ENCODE measurements around the gene EVX1.

Gene EVX1

DNA sequence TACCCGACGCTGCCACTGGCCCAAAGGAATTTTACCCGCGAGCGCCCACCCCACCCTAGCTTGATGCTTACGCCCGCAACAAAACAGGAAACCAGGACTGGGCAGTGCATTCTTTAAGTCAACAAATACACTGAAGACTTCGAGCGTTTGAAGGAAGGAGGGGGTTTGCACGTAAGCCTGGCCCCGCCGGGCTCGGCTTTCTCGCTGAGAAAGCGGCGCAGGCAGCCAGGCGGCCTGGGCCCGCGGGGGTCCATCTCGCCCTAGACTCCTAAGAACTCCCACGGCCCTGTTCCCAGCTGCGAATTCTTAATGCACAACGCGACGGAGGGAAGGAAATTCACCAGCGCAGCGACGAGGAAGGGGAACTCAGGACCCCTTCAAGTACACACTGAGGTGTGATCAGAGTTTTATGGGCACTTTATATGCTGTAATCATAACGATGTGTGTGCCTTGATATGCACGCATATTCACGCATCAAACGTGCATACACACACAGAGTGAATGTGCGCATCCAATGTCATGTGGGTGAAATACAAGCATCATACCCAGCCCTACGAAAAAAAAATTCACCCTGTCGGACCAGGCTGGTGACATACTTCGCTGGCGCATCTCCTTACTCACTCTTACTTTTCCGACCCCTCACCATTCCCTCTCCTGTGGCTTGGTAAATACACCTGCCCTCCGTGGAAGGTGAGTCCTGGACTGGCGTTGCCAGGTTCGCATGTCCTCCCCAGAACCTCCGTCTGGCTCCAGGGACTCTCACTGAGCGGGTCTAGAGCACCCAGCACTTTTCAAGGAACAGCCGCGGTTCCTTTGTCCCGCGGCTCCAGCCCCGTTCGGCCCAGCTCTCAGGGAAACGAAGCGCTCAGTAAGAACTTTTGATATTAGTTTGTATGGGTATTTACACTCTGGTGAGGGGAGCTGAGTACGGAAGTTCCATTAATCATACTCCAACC is 37.0 kb upstream of the EVX1 start:
- DNase-seq: no peak

GRCh38 chr7:27207348-27207985 is 35.1 kb upstream of the EVX1 start:
- DNase-seq: no peak

- DNase-seq: no peak
Measured at GRCh38 chr7:27208998-27209397, 33.6 kb upstream of the EVX1 start.

GRCh38 chr7:27209933-27210440 is 32.6 kb upstream of the EVX1 start:
- no peak for DNase-seq

- peak; percentile 53 for DNase-seq
Measured at GRCh38 chr7:27210441-27211083, 32.0 kb upstream of the EVX1 start.

DNA sequence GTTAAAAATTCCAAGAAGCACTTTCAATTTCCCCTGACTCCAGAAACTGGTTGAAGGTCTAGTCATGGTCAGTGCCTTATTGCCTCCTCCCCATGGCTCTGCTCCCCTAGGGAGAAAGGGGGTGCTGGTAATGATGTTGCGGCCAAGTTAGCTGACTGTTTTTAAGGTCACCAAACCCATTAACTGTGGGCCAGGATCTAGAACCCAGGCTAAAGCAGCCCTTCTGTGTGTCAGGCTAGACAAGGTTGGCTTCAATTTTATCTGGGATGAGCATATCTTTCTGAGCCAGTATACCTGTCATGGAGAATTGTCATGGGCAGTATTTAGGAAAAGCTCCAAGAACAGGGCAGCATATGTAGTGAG is 31.5 kb upstream of the EVX1 start:
- DNase-seq: no peak

GRCh38 chr7:27211764-27212204 is 30.8 kb upstream of the EVX1 start:
- DNase-seq: no peak

GRCh38 chr7:27212497-27213432 is 29.8 kb upstream of the EVX1 start:
- no peak for DNase-seq

DNA sequence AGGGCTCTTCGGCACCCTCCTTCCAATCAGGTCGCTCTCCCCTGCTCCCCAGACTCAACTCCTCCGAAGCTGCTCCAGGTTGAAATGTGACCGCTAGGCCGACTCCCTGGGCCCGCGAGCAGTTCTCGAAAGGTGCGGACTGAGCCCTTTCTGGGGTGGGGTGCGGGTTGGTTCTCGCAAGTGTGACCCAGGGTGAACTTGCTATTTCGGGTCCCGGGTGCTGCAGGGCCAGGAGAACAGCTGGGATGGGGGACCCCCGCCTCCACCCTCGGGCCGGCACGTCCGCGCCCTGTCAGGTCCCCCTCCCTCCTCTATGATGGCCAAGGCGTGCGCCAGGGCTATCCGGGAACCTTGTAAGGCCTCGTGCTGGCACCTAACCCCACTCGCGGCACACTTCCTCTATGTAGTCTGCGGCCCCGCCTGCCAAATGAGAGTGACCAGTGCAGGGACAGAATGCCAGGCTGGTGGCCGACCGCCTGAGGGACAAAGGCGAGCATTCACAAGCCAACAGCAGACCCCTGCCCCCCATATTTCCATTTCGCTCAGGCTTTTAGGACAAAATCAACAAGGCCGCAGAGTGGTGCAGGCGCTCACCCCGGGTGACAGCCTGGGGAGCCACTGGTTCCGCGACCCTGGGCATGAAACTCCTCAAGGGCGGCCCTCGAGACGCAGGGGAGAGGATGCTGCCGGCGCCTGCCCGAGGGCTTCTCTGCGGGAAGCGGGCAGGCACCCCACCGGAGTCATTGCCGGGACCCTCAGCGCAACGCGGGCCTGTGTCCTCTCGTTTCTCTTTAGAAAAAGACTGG is 29.0 kb upstream of the EVX1 start:
- DNase-seq: no peak

DNA sequence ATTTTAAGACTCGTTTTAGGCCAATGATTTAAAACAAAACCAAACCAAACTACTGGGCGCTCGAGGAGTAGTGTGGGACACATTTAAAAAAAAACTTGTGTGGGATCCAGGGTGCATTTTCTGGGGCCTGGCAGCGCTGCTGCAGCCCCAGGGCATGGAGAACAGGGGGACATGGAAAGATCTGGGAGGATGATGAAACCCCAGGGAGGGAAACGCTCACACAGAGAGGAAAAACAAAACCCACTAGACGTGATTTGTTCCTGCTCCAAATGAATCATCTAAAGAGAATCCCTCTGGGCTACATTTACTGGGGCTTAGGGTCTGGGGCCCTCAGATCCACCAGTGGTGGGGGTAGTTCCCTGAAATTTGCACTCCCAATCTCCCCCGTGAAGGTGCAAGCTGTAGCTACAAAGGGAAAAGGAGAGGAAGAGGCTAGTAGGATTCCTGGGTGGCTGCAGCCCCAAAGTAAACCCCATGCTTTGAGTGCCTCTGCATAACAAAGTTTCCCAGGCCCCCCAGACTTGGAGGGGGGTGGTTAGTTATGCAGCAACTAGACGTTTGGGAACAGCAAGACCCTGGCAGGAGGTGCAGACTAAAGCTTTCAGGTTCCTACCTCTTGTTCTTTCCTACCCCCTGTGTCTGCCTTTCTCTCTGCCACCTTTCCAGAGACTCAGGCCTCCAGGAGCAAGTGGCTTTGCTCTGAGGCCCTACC is 28.2 kb upstream of the EVX1 start:
- no peak for DNase-seq

DNA sequence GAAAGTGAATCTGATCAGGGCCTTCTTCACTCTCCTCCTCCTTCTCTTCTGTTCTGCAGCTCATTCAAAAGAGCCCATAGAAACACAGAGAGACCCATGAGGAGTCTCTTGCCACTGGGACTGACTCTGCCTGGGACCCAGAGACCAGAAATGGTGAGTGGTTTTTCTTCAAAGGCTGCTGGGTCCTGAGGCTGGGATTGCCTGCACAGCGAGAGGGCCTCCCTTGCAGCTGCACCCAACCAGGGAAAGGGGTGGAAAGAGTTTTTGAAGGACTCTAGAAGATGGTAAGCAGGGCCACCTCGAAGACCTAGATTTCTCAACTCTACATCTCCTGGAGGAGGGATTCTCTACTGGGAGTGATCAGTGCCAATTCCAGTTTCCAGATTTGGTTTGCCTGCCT is 27.2 kb upstream of the EVX1 start:
- no peak for DNase-seq

GRCh38 chr7:27217951-27218350 is 24.7 kb upstream of the EVX1 start:
- no peak for DNase-seq

- no peak for DNase-seq
Measured at GRCh38 chr7:27219821-27220220, 22.8 kb upstream of the EVX1 start.

DNA sequence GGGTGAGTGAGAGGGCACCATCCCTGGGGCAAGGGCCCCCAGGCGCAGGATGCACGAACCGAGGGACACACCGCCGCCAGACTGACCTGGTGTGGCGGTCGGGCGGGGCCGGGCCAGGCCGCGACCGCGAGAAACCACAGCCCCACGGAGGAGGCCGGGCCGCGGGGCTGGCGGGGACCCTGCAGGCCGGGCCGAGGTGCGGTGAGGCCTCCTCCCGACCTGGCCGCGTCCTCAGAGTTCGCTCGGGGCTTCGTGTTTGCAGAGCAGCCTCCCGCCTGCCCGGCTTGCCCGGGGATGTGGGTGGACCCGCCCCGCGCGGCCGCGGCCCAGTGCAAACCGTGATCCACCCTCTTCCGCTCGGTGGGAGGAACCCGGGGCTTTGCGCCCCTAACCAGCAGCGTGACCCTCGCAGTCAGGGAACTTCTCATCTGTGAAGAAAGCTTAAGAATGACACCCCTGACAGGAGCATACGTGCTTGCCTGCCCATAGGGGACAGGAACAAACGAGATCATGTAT is 22.1 kb upstream of the EVX1 start:
- no peak for DNase-seq

DNA sequence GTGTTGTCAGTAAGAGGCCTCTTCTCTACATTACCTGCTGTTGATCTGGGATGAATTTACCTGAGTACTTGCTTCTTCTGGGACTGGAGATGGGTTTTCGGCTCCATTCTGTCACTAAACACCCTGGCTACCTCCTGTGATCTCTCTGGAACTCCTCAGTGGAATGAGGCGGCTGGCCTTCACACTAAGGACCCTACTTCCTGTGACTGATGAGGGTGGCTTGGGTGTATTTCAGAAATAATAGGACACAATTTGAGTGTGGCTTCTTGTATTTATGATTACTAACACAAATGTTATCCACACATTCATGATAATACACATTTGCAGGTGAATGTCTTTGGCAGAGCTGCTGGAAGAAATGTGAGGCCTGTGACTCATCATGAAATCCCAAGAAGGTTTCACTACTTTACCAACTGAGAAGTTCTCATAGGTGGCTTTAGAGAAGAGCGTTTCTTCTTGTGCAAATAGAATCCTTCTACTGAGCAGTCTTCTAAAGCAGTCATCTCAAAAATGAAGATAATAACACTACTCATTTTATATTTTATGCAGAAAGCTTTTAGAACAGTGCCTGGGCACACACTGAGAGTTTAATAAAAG is 21.3 kb upstream of the EVX1 start:
- DNase-seq: no peak

- no peak for DNase-seq
Measured at GRCh38 chr7:27223941-27224575, 18.5 kb upstream of the EVX1 start.

DNA sequence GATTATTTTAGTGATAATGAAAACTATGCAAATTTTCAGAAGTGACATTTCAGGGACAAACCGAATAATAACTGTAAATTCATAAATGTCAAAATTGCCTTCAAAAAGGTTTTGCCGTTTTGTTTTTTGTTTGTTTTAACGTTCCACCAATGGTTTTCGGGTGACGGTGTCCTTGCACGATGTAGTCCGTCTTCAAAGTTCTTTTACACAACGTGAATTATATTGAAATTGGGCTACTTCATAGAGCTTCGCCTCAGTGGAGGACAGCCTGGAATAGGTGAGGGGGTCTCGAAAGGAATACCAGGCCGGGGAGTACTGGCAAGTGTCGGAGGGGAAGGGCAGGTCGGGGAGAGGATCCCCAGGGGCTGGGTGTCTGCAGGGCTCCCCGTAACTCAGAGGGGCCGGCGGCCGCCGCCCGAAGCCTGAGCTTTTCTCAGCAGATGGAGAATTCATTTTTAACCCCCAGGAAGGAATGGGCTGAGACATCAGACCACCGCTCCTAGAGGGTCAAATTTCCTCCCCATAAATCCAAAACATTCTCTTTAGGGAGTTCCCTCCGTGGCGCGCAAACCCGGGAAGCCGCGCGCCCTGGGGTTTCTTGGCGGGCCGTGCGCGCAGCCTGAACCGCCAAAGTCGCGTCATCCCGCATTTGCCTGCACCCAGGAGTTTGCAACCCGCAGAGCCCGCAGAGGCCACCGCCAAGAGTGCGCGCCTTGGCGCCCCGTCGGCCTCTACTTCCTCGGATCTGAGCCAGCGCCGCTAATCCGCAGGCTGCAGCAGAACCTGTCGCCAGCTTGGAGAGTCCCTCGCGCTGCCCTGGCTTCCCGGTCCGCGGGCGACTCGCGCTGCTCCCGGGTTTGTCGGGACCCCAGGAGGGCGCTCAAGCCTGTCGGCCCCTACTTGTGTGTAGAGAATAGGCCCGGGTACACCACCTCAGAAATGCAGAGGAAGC is 17.3 kb upstream of the EVX1 start:
- DNase-seq: no peak

DNA sequence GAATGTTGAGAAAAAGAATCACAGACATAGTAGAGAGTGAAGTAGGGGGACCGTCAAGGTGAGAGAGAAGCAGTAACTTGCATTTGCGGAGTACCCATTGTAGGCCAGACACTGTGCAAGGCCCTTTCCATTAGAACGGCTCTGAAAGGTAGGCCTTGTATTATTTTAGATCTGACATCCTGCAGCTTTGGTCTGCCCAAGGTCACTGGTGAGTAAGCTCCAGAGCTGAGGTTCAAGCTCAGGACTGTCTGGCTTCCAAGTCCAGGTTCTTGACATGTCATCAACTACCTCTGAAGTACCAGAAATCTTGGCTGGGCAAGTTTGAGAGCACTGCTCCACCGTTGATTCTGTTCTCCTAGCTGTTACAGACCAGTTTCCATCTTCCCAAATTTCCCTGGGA is 13.2 kb upstream of the EVX1 start:
- no peak for DNase-seq

Measured in activated T-cell treated with anti-CD3 and anti-CD28 coated beads, Interleukin-2, amount 50 U/mL, for 1 hour (primary cell).